Measurements from ENCODE around the gene PIEZO1. TPM values are rescaled to one million over a fixed set of nuclear protein-coding genes. Genes with fewer than 3 reads are reported as not detected.

The PIEZO1 gene
- total RNA-seq, 2 donors from 2014 or later = 156 to 202 TPM

GRCh38 chr16:88816736-88817535 is 31.9 kb upstream of the PIEZO1 start:
- WGBS = 67% methylated on average over 24 of the region's 41 CpGs
- Histone ChIP-seq H3K36me3 (peaks cover 0 to 8% of the 10 kb centered on the region in 2 donors), H3K9me3 (no peaks in the 10 kb centered on the region), H3K27ac (no peak overlapping the region), H3K4me1 (replicated peaks) (no peaks in the 10 kb centered on the region), H3K27me3 (replicated peaks; ENCODE audit: insufficient read depth) (no peaks in the 10 kb centered on the region), H3K4me3 (no peak overlapping the region)
- intact Hi-C loops (cut with DNase I) = no loop called here
- no peak for TF ChIP-seq CTCF (IDR thresholded peaks at IDR 0.05)
- TF ChIP-seq POLR2AphosphoS5 (IDR thresholded peaks at IDR 0.05) = no peak
- TF ChIP-seq POLR2A (IDR thresholded peaks at IDR 0.05) = no peak
- no peak for DNase-seq (ENCODE audit: low spot score)

GRCh38 chr16:88815901-88816589 is 31.0 kb upstream of the PIEZO1 start:
- H3K36me3 ChIP-seq = no peaks in the 10 kb centered on the region
- no peak overlapping the region for H3K27ac ChIP-seq
- TF ChIP-seq CTCF (IDR thresholded peaks at IDR 0.05) (peak; percentile 30 to 85 (median 68)), POLR2A (IDR thresholded peaks at IDR 0.05) (no peak), POLR2AphosphoS5 (IDR thresholded peaks at IDR 0.05) (no peak)
- WGBS = 50% methylated on average over 17 of the region's 19 CpGs
- intact Hi-C loops (cut with DNase I) = no loop called here
- H3K4me1 ChIP-seq (replicated peaks) = no peaks in the 10 kb centered on the region
- H3K27me3 ChIP-seq (replicated peaks; ENCODE audit: insufficient read depth) = no peaks in the 10 kb centered on the region
- no peak overlapping the region for H3K4me3 ChIP-seq
- H3K9me3 ChIP-seq = no peaks in the 10 kb centered on the region
- no peak for DNase-seq (ENCODE audit: low spot score)

DNA sequence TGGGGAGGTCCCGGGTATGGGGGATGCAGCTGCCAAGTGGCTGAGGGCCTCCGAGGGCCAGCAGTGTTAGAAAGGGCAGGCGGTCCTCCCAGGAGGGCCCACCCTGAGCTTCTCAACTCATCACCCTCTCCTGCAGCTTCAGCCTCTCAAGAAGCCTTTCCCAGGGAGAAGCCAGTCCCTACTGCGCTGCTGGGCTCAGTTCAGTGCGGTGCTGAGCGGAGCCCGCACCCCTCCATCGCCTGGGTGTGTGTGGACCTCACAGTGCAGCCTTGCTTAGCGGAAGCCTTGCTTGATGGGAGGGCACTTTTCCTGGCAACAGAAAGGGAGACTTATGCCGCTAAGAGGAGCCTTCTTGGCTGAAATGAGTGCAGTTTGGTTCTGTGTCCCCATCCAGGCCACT is 30.2 kb upstream of the PIEZO1 start:
- 89% methylated on average over 10 of the region's 10 CpGs for WGBS
- intact Hi-C loops (cut with DNase I) = no loop called here

DNA sequence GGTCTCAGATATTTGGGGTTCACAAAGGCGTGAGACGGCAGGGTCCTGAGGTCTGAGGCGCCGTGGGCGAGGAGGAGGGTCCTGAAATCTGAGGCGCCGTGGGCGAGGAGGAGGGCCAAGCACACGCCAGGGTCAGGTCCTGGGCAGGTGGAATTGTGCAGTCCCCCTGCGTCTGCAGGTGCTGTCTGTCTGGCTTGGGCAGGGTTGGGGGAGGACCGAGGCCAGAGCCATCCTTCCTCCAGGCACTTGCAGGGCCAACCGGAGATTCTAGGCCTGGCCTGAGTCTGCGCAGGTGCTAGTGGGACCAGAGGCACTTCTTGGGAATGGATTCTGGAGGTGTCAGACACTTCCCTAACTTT is 29.1 kb upstream of the PIEZO1 start:
- TF ChIP-seq CTCF (IDR thresholded peaks at IDR 0.05) = no peak
- no peak for TF ChIP-seq POLR2A (IDR thresholded peaks at IDR 0.05)
- TF ChIP-seq POLR2AphosphoS5 (IDR thresholded peaks at IDR 0.05) = no peak
- no peak overlapping the region for H3K27ac ChIP-seq
- 89% methylated on average over 13 of the region's 13 CpGs for WGBS
- no peak for DNase-seq (ENCODE audit: low spot score)
- no peaks in the 10 kb centered on the region for H3K27me3 ChIP-seq (replicated peaks; ENCODE audit: insufficient read depth)
- intact Hi-C loops (cut with DNase I) = loop anchor here (5.0 kb wide), 2 partner anchors 403 to 888 kb away; partner anchors contain the start of genes SPATA2L and ZNF778
- no peaks in the 10 kb centered on the region for H3K36me3 ChIP-seq
- no peaks in the 10 kb centered on the region for H3K9me3 ChIP-seq
- H3K4me1 ChIP-seq (replicated peaks) = peaks cover 10% of the 10 kb centered on the region
- H3K4me3 ChIP-seq = no peak overlapping the region

More for the DNA sequence above, 30.2 kb upstream of the PIEZO1 start:
- H3K27me3 ChIP-seq (replicated peaks; ENCODE audit: insufficient read depth) = no peaks in the 10 kb centered on the region
- TF ChIP-seq POLR2A (IDR thresholded peaks at IDR 0.05) (no peak), POLR2AphosphoS5 (IDR thresholded peaks at IDR 0.05) (no peak), CTCF (IDR thresholded peaks at IDR 0.05) (no peak)
- H3K4me3 ChIP-seq = no peak overlapping the region
- H3K9me3 ChIP-seq = no peaks in the 10 kb centered on the region
- H3K27ac ChIP-seq = no peak overlapping the region
- no peaks in the 10 kb centered on the region for H3K36me3 ChIP-seq
- peaks cover 7% of the 10 kb centered on the region for H3K4me1 ChIP-seq (replicated peaks)
- no peak for DNase-seq (ENCODE audit: low spot score)
